Muscle layer of colon (tissue), 2 donors: Measurements from ENCODE around the gene MIS18BP1.
"Not testable (repeated sequence)": the region's sequence is repeated elsewhere in the genome, so short reads cannot be mapped to it uniquely, and the experiment has no call there.

Source experiments
- H3K27ac ChIP-seq: one replicate; pipeline ENCODE4 v1.7.0; 2013; ENCODE audit warnings: low read depth, mild to moderate bottlenecking, low read length, moderate library complexity
- H3K27me3 ChIP-seq, 2 donors: one replicate each; pipeline ENCODE4 v1.7.0; 2013; ENCODE audit warnings: low read length in 2 of 2, mild to moderate bottlenecking in 2 of 2; ENCODE audit not compliant: insufficient read depth in 2 of 2, control insufficient read depth in 1 of 2
- H3K36me3 ChIP-seq: one replicate; pipeline ENCODE4 v1.7.0; 2013; ENCODE audit warnings: mild to moderate bottlenecking, low read length; ENCODE audit not compliant: insufficient read depth
- H3K4me1 ChIP-seq: one replicate; pipeline ENCODE4 v1.7.0; 2013; ENCODE audit warnings: mild to moderate bottlenecking, low read length; ENCODE audit not compliant: insufficient read depth
- H3K4me3 ChIP-seq, 2 donors: one replicate each; pipeline ENCODE4 v1.7.0; 2013; ENCODE audit warnings: low read length in 2 of 2, low read depth in 1 of 2, mild to moderate bottlenecking in 1 of 2, moderate library complexity in 1 of 2
- H3K9ac ChIP-seq: one replicate; pipeline ENCODE4 v1.7.0; 2013; ENCODE audit warnings: low read length
- H3K9me3 ChIP-seq: one replicate; pipeline ENCODE4 v1.7.0; 2013; ENCODE audit warnings: mild to moderate bottlenecking, low read length
- donor health status: abdominal sarcoma.
- donor health status: Adenocarcinoma of cecum.

Gene MIS18BP1

DNA sequence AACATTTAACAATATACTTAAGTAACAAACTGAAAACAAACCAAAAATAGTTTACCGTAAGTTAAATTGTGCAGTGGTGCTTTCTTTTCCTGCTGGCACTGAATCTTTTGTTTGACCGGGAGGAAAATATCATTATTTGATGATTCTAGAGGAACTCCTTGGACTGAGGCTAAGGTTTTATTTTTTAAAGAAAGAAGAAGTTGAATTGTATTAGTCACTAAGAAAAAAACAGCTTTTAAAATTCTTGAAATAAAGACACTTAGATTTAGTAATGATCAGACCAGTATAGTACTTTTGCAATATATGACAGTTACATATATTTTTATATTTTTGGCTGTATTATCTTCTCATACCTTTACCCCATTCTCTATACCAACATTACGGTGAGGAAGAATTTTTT, 10.3 kb downstream of the MIS18BP1 start:
- no peaks in the 10 kb centered on the region for H3K27me3 ChIP-seq
- no peak overlapping the region for H3K27ac ChIP-seq
- no peaks in the 10 kb centered on the region for H3K36me3 ChIP-seq
- H3K9me3 ChIP-seq = no peaks in the 10 kb centered on the region
- no peak overlapping the region for H3K9ac ChIP-seq
- no peaks in the 10 kb centered on the region for H3K4me1 ChIP-seq
- no peak overlapping the region for H3K4me3 ChIP-seq

DNA sequence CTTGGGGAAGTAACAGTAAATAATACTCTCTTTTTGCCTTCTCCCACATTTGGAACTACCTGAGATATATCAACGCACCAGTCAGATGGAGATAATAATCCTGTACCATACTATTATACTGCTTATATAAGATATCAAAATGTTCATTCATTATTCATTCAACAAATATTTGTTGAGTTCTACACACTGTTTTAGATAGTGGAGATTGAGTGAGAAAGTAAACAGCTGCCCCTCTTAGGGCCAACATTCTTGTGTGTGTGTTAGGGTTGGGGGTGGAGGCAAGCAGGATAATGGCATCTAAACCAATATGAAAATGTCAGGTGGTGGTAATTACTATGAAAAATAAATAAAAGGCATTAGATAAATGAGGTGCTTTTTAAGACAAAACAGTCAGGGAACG, 14.0 kb downstream of the MIS18BP1 start:
- H3K27me3 ChIP-seq = no peaks in the 10 kb centered on the region
- no peaks in the 10 kb centered on the region for H3K36me3 ChIP-seq
- no peaks in the 10 kb centered on the region for H3K4me1 ChIP-seq
- H3K9me3 ChIP-seq = no peaks in the 10 kb centered on the region
- no peak overlapping the region for H3K4me3 ChIP-seq
- H3K27ac ChIP-seq = no peak overlapping the region
- H3K9ac ChIP-seq = no peak overlapping the region

DNA sequence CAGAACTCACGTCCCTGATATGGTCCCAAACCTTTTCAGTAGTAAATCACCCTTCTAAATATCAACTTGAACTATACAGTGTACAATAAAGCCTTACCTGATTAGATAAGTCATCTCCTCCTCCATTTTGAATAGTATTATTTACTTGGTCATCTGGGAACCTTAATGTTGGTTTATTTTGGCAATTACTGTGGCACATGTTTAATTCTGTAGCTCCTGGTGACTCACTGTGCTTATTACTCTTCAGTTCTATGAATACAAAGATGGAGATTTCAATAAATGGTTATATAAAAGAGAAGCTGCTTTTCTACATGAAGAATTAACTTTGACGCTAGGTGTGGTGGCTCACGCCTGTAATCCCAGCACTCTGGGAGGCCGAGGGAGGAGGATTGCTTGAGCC, 25.4 kb downstream of the MIS18BP1 start:
- H3K27me3 ChIP-seq = no peaks in the 10 kb centered on the region
- H3K27ac ChIP-seq = no peak overlapping the region
- no peak overlapping the region for H3K4me3 ChIP-seq
- H3K36me3 ChIP-seq = peaks cover 11% of the 10 kb centered on the region
- no peak overlapping the region for H3K9ac ChIP-seq
- no peaks in the 10 kb centered on the region for H3K9me3 ChIP-seq
- no peaks in the 10 kb centered on the region for H3K4me1 ChIP-seq

DNA sequence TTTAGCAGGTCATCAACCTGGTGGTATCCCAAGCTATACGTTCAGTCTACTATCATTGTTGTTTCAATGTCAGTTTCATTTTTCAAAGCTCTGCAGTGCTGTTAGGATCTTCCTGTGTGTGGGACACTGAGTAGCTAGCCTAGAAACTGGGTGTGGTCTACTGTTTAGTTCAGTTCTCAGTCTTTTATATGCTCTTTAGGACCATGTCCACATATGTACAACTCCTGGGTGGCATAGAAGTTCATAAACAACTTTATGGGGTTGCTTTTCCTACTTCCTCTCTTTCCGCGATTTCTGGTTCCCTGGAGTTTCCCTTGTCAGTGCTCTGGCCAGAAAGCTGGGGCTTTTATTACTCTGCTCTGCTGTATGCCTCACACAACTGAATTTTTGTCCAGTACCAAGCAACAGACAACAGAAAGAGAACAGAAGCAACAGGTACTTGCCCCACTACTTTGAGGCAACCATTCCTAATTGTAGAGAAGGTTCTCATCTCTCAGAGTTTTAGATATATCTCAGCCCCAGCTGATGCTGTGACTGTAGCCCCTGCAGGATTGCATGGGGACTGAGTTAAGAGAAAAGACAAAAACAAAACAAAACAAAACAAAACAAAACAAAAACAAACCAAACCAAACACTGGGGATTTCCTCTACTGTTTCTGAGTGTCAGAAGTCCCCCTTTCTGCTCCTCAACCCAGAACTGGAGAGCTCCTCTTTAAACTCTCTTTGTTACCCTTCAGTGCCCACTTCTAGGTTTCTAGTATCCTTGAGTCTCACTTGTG, 30.3 kb downstream of the MIS18BP1 start:
- H3K9ac ChIP-seq = no peak overlapping the region
- H3K36me3 ChIP-seq = no peaks in the 10 kb centered on the region
- no peaks in the 10 kb centered on the region for H3K9me3 ChIP-seq
- H3K4me3 ChIP-seq = no peak overlapping the region
- no peak overlapping the region for H3K27ac ChIP-seq
- no peaks in the 10 kb centered on the region for H3K4me1 ChIP-seq
- H3K27me3 ChIP-seq = no peaks in the 10 kb centered on the region

DNA sequence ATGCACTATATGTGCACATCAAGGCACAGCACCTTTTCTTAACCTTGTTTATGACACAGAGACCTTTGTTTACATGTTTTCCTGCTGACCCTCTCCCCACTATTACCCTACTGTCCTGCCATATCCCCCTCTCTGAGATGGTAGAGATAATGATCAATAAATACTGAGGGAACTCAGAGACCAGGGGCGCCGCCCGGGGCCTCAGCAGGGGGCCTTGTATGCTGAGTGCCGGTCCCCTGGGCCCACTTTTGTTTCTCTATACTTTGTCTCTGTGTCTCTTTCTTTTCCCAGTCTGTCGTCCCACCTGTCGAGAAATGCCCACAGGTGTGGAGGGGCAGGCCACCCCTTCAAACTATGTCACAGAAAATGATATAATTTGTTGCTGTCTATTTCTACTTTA, 38.7 kb downstream of the MIS18BP1 start:
- not testable (repeated sequence) for H3K4me3 ChIP-seq, H3K4me1 ChIP-seq, H3K27me3 ChIP-seq, H3K9me3 ChIP-seq, H3K9ac ChIP-seq, H3K36me3 ChIP-seq, H3K27ac ChIP-seq

DNA sequence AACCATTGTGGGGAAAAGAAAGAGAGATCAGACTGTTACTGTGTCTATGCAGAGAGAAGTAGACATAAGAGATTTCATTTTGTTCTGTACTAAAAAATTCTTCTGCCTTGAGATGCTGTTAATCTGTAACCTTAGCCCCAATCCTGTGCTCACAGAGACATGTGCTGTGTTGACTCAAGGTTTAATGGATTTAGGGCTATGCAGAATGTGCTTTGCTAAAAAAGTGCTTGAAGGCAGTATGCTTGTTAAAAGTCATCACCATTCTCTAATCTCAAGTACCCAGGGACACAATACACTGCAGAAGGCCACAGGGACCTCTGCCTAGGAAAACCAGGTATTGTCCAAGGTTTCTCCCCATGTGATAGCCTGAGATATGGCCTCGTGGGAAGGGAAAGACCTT, 39.3 kb downstream of the MIS18BP1 start:
- not testable (repeated sequence) for H3K27ac ChIP-seq, H3K4me3 ChIP-seq, H3K4me1 ChIP-seq, H3K9me3 ChIP-seq, H3K36me3 ChIP-seq, H3K9ac ChIP-seq, H3K27me3 ChIP-seq

DNA sequence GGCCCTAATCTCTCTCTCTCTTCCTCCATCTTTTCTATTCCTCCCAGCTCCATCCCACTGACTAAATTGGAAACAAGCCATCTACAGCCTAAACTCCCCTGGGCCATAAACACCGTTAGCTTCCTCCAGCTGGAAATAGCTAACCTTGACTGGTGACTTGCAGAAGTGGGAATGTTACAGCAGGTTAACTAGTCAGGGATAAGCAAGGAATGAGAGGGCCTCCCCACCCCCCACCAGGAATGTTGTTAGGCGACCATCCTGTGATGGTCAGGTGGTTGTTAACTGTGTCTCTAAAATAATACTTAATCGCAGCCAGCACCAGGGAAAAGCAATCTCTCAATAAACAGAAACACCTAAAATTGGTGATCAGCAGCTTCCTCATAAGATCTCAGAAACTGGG, 40.8 kb downstream of the MIS18BP1 start:
- no peaks in the 10 kb centered on the region for H3K4me1 ChIP-seq
- peaks cover 9% of the 10 kb centered on the region for H3K36me3 ChIP-seq
- no peak overlapping the region for H3K4me3 ChIP-seq
- no peak overlapping the region for H3K27ac ChIP-seq
- no peaks in the 10 kb centered on the region for H3K9me3 ChIP-seq
- H3K9ac ChIP-seq = no peak overlapping the region
- H3K27me3 ChIP-seq = no peaks in the 10 kb centered on the region

DNA sequence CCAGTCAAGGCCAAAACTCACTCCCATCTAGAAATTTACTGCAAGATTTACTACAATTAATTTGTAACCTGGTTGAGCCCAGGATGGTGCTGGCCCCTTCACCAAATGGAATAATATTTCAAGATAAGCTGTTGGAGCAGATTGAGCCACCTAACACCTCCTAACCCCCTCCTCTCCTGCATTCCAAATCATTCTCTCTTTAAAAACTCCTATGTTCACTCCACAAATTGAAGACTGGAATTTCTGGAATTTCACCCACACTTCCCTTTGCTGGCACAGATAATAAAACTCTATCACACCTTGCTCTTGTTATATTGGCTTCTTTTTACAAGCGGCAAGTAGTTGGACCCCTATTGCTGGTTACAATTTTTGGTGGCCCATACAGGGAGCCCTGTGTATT, 41.7 kb downstream of the MIS18BP1 start:
- peaks cover 9% of the 10 kb centered on the region for H3K36me3 ChIP-seq
- H3K27me3 ChIP-seq = no peaks in the 10 kb centered on the region
- H3K9me3 ChIP-seq = no peaks in the 10 kb centered on the region
- H3K27ac ChIP-seq = no peak overlapping the region
- H3K9ac ChIP-seq = no peak overlapping the region
- no peak overlapping the region for H3K4me3 ChIP-seq
- H3K4me1 ChIP-seq = no peaks in the 10 kb centered on the region

DNA sequence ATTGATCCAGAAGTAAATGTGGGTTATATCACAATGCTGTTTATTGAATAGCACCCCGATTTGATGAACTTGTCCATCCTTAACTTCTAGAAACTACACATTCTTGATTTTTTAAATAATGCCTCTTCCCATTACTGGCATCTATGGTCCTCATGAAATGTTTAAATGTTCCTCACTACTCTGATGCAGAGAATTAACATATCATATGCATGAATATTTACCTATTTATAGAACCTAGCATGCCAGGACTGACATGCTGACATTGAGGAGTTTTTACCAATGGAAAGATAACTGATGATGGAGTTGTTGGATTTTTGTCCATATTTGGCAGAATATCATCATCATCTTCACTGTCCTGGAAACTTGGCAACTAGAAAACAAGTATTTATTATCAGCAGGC, 42.8 kb downstream of the MIS18BP1 start:
- H3K27ac ChIP-seq = no peak overlapping the region
- H3K9ac ChIP-seq = no peak overlapping the region
- H3K4me1 ChIP-seq = no peaks in the 10 kb centered on the region
- peaks cover 9% of the 10 kb centered on the region for H3K36me3 ChIP-seq
- no peak overlapping the region for H3K4me3 ChIP-seq
- H3K9me3 ChIP-seq = no peaks in the 10 kb centered on the region
- no peaks in the 10 kb centered on the region for H3K27me3 ChIP-seq

DNA sequence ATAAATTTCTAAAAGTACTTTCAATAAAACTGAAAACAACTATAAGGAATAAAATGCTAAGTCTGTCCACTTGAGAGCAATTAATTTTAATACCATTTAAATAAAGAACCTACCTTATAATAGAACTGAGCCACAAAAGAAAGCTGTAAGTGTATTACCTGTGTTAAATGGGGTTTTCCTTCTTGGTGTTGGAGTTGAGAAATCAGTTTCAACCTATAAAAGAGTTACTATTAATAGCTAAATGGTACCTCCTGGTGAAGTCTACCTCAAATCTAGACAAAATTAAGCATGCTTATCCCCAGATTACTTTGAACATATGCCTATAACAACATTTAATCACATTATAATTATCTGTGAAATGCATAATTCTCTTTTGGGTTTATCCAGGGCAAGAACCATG, 48.8 kb downstream of the MIS18BP1 start:
- no peaks in the 10 kb centered on the region for H3K9me3 ChIP-seq
- H3K9ac ChIP-seq = no peak overlapping the region
- no peak overlapping the region for H3K4me3 ChIP-seq
- H3K36me3 ChIP-seq = no peaks in the 10 kb centered on the region
- no peak overlapping the region for H3K27ac ChIP-seq
- H3K27me3 ChIP-seq = no peaks in the 10 kb centered on the region
- no peaks in the 10 kb centered on the region for H3K4me1 ChIP-seq

DNA sequence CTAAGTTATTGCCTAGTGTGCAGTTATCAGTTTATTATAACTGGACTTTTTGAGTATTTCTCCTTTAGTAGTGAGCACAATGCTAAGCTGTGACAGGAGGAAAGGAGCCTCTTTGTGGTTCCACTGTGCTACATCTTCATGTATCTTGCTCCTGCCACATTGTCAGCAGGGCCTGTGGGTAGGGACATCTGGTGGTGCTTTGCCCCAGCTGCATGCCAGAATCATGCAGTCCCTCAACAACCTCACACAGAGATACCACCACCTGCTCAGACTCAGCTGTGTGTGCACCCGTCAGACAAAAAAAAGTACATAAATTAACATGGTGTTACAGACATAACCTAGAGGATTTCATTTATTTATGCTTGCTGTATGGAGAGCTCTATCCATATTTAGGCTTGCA, 51.1 kb downstream of the MIS18BP1 start:
- Histone ChIP-seq H3K9me3 (no peaks in the 10 kb centered on the region), H3K4me1 (no peaks in the 10 kb centered on the region), H3K4me3 (no peak overlapping the region), H3K36me3 (no peaks in the 10 kb centered on the region), H3K9ac (no peak overlapping the region), H3K27ac (no peak overlapping the region), H3K27me3 (no peaks in the 10 kb centered on the region)

DNA sequence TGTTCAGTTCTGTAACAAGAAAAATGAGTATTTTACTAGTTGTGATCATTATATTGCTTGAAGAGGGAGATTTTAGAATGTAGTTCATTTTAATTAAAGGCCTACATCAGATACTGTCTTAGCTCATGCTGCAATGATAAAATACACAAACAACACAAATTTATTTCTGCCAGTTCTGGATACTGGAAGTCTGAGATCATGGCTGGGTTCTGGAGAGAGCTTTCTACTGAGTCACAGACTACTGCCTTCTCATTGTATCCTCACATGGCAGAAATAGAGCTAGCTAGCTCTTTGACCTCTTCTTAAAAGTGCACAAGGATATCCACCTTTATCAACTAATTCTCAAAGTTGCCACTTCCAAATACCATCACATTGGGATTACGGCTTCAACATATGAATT, 53.8 kb downstream of the MIS18BP1 start:
- Histone ChIP-seq H3K4me1 (no peaks in the 10 kb centered on the region), H3K9me3 (no peaks in the 10 kb centered on the region), H3K36me3 (no peaks in the 10 kb centered on the region), H3K27me3 (no peaks in the 10 kb centered on the region), H3K4me3 (no peak overlapping the region), H3K27ac (no peak overlapping the region), H3K9ac (no peak overlapping the region)
